Lung (tissue), 12 donors: ENCODE results near the gene NEAT1. TPM values are rescaled to one million over a fixed set of nuclear protein-coding genes. Genes with fewer than 3 reads are reported as not detected.
"Not testable (repeated sequence)": the region's sequence is repeated elsewhere in the genome, so short reads cannot be mapped to it uniquely, and the experiment has no call there.

Source experiments
- ATAC-seq: fragments of 200-7000 bp; cut with Tn5 transposase; one replicate; pipeline ENCODE4 v1.9.1; 2020; ENCODE audit warnings: moderate number of reproducible peaks; ENCODE audit not compliant: insufficient read depth, low FRiP score
- DNase-seq, 3 donors: peaks; one replicate each; pipeline ENCODE4 v3.0.0-alpha.2; 2013 to 2017
- H3K27ac ChIP-seq, 2 donors: one replicate each; pipeline ENCODE4 v1.5.1; 2013; ENCODE audit warnings: mild to moderate bottlenecking in 2 of 2, moderate library complexity in 2 of 2, control low read depth in 1 of 2, inconsistent platforms in 1 of 2, low read depth in 1 of 2, low read length in 1 of 2
- H3K27me3 ChIP-seq, 3 donors: one replicate each; pipeline ENCODE4 v1.5.1; 2013; ENCODE audit warnings: low read length in 2 of 3; ENCODE audit not compliant: control insufficient read depth in 3 of 3, insufficient read depth in 3 of 3
- H3K36me3 ChIP-seq, 4 donors: one replicate each; pipeline ENCODE4 v1.5.1; 2013; ENCODE audit warnings: low read length in 4 of 4, mild to moderate bottlenecking in 1 of 4, moderate library complexity in 1 of 4; ENCODE audit not compliant: control insufficient read depth in 4 of 4, insufficient read depth in 4 of 4
- H3K4me1 ChIP-seq, 5 donors: one replicate each; pipeline ENCODE4 v1.5.1; 2013; ENCODE audit warnings: low read length in 5 of 5, mild to moderate bottlenecking in 2 of 5, moderate library complexity in 1 of 5; ENCODE audit not compliant: control insufficient read depth in 5 of 5, insufficient read depth in 5 of 5
- H3K4me3 ChIP-seq: one replicate; pipeline ENCODE4 v1.5.1; 2013; ENCODE audit warnings: mild to moderate bottlenecking, control low read depth, moderate library complexity
- H3K9ac ChIP-seq, 2 donors: one replicate each; pipeline ENCODE4 v1.5.1; 2013; ENCODE audit warnings: low read length in 2 of 2, control low read depth in 1 of 2; ENCODE audit not compliant: insufficient read depth in 1 of 2
- H3K9me3 ChIP-seq, 4 donors: one replicate each; pipeline ENCODE4 v1.5.1; 2013; ENCODE audit warnings: low read length in 3 of 4, mild to moderate bottlenecking in 1 of 4, moderate library complexity in 1 of 4; ENCODE audit not compliant: control insufficient read depth in 4 of 4, insufficient read depth in 3 of 4
- WGBS, 2 donors: extraction: QIAGEN DNeasy Blood & Tissue Kit; methylation state at CpG; one replicate each; pipeline ENCODE4 v1.1.7; 2013; 5-methylcytosine and 5-hydroxymethylcytosine counted together
- polyA plus RNA-seq, 2 donors: library from polyadenylated mRNA; stranded (reverse); fragments of 200-250 nt; gene quantifications; one replicate each; pipeline ENCODE4 v1.2.1, GENCODE V29; 2013
- total RNA-seq, 2 donors: library from RNA; depleted of rRNA in 1 of 2; stranded (reverse); fragments of >200 nt in 1 of 2; gene quantifications; one replicate each; pipeline ENCODE4 v1.2.1, GENCODE V29; 2014 to 2021
- TF ChIP-seq, protein P1 (sequence below): IDR thresholded peaks from 2 replicates; pipeline ENCODE4 v1.5.1; 2012; ENCODE audit warnings: mild to moderate bottlenecking; ENCODE audit errors: control extremely low read depth, extremely low read depth
- donor health status: control.
- donor health status: control.
- donor health status: Bipolar disorder and iron deficiency.
- donor health status: healthy.
- donor health status: DM: yes; HTN: yes; CAD: no.

NEAT1 gene
- total and polyA plus RNA-seq, 4 donors: 481 to 1,176 (median 715) TPM

DNA sequence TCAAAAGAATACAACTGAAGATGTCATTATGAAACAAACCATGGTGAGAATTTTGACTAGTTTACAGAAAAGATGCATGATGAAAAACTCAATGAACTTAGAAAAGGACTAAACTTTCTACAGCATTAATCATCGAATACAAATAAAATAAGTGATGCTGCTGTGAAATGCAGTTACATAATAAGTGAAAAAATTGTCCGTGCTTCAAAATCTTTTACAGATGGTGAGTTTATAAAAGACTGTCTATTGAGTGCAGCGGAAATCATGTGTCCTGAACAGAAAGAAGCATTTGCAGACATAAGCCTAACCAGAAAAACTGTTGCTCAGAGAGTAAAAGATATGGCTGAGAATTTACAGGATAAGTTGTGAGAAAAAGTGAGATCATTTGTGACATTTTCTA, 33.8 kb downstream of the NEAT1 start:
- no peaks in the 10 kb centered on the region for H3K36me3 ChIP-seq
- no peaks in the 10 kb centered on the region for H3K27me3 ChIP-seq
- DNase-seq: no peak
- H3K9ac ChIP-seq: no peak overlapping the region
- H3K4me3 ChIP-seq: no peak overlapping the region
- peaks cover 0 to 14% (median 6%) of the 10 kb centered on the region in 5 donors for H3K4me1 ChIP-seq
- ATAC-seq: no peak
- no peaks in the 10 kb centered on the region for H3K9me3 ChIP-seq
- TF ChIP-seq, protein P1, sequence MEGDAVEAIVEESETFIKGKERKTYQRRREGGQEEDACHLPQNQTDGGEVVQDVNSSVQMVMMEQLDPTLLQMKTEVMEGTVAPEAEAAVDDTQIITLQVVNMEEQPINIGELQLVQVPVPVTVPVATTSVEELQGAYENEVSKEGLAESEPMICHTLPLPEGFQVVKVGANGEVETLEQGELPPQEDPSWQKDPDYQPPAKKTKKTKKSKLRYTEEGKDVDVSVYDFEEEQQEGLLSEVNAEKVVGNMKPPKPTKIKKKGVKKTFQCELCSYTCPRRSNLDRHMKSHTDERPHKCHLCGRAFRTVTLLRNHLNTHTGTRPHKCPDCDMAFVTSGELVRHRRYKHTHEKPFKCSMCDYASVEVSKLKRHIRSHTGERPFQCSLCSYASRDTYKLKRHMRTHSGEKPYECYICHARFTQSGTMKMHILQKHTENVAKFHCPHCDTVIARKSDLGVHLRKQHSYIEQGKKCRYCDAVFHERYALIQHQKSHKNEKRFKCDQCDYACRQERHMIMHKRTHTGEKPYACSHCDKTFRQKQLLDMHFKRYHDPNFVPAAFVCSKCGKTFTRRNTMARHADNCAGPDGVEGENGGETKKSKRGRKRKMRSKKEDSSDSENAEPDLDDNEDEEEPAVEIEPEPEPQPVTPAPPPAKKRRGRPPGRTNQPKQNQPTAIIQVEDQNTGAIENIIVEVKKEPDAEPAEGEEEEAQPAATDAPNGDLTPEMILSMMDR: no peak
- no peak overlapping the region for H3K27ac ChIP-seq
- WGBS, 2 donors: 95 to 96% methylated on average over 3 of the region's 3 CpGs

DNA sequence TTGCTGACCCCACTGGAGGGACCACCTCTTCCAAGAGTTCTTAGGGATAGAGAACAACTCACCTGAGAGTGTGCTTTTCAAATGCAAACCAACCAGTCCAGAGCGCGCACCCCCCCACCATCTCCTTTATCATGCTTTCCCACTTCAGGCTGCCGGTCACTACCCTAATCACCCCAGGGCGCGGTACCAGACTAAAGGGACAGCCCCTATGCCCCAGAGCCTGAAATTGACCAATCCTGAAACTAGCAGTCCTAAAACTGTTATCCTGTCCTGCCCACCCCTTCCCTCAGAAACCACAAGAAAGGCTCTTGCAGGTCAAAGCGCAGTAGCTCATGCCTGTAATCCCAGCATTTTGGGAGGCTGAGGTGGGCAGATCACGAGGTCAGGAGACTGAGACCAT, 37.0 kb downstream of the NEAT1 start:
- Histone ChIP-seq H3K27ac (no peak overlapping the region), H3K27me3 (no peaks in the 10 kb centered on the region), H3K4me1 (peaks cover 0 to 11% (median under 1%) of the 10 kb centered on the region in 5 donors), H3K4me3 (no peak overlapping the region), H3K9ac (no peak overlapping the region), H3K36me3 (no peaks in the 10 kb centered on the region), H3K9me3 (no peaks in the 10 kb centered on the region)
- DNase-seq (no peak), ATAC-seq (no peak)
- 83 to 85% methylated on average over 7 of the region's 7 CpGs for WGBS, 2 donors
- TF ChIP-seq, protein P1: no peak

DNA sequence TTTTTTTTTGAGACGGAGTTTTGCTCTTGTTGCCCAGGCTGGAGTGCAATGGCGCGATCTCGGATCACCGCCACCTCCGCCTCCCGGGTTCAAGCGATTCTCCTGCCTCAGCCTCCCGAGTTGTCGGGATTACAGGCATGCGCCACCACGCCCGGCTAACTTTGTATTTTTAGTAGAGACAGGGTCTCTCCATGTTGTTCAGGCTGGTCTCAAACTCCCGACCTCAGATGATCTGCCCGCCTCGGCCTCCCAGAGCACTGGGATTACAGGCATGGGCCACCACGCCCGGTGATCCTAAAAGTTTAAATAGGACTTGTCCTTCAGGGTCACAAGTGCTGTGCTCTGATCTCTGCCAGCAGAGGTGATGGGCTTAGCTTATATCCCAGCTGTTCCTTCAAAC, 42.9 kb downstream of the NEAT1 start:
- H3K27me3 ChIP-seq, H3K4me1 ChIP-seq, ATAC-seq, DNase-seq, H3K27ac ChIP-seq, H3K9me3 ChIP-seq, H3K9ac ChIP-seq, H3K36me3 ChIP-seq, H3K4me3 ChIP-seq: not testable (repeated sequence)
- 94 to 98% methylated on average over 18 of the region's 18 CpGs for WGBS, 2 donors

DNA sequence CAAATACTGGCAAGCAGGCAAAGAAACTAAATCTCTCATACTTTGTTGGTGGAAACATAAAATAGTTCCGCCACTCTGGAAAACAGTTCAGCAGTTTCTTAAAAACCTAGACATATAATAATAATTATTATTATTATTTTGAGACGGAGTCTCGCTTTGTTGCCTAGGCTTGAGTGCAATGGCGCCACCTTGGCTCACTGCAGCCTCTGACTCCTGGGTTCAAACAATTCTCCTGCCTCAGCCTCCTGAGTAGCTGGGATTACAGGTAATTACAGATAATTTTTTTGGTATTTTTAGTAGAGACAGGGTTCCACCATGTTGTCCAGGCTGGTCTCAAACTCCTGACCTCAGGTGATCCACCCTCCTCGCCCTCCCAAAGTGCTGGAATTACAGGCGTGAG, 44.7 kb downstream of the NEAT1 start:
- WGBS, 2 donors: 92 to 94% methylated on average over 6 of the region's 6 CpGs
- H3K4me3 ChIP-seq, DNase-seq: not testable (repeated sequence)

More for the DNA sequence above, 44.7 kb downstream of the NEAT1 start:
- not testable (repeated sequence) for H3K9ac ChIP-seq, H3K4me1 ChIP-seq, H3K36me3 ChIP-seq, H3K27ac ChIP-seq, H3K27me3 ChIP-seq, H3K9me3 ChIP-seq, ATAC-seq
